ENCODE data around the gene ACCSL.

The ACCSL gene

DNA sequence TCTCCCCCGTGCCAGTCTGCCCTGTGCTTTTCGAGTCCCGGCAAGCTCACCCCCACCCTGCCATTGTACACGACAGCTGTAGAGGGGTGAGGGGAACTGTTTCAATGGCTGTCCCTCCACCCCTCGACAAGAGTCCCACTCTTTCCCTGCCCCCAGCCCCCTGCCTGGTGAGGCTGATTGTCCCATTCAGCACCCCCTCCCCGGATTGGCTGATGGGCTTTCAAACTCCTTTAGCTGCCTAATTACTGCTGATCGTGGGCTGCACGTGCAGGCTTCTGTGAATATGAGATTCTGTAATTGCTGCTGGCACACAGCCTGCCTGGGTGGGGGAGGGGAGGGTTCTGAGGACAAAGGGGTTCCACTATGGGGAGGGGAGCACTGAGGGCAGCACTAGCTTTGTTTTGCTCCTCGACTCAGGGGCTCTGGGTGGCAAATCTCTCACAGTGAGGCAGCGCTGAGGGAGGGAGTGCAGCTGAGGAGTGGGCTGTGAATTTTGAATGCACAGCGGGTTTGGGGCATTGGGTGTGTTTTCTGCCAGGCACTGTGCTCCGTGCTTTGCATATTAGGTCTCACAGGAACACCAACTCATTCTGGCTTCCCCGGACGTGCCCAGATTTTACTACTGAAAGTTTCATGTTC lies 42.6 kb upstream of the ACCSL start:
- H3K27ac ChIP-seq, result no peak overlapping the region
- no peak for TF ChIP-seq CTCF (IDR thresholded peaks at IDR 0.05)
- no peak for TF ChIP-seq ZFX (IDR thresholded peaks at IDR 0.05; ENCODE audit: borderline replicate concordance)

DNA sequence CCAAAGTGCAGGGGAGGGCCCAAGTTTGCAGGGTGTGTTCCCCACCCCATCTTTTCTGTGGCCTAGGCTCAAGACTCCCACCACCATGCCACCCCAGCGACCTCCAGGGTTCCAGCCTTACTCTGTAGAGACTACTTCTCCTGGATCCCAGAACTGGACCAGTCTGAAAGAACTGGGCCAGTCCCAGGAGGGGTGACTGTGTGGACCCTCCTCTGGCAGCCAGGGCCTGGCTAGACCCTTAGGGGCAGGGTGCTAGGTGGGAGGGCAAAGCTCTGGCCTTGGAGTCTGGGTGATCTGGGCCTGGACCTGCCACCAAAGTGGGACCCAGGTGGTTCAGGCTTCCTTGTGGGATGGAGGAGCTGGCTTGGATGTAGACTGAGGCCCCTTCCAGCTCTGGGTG lies 41.8 kb upstream of the ACCSL start:
- no peak overlapping the region for H3K27ac ChIP-seq
- TF ChIP-seq CTCF (IDR thresholded peaks at IDR 0.05) (no peak), ZFX (IDR thresholded peaks at IDR 0.05; ENCODE audit: borderline replicate concordance) (no peak)

DNA sequence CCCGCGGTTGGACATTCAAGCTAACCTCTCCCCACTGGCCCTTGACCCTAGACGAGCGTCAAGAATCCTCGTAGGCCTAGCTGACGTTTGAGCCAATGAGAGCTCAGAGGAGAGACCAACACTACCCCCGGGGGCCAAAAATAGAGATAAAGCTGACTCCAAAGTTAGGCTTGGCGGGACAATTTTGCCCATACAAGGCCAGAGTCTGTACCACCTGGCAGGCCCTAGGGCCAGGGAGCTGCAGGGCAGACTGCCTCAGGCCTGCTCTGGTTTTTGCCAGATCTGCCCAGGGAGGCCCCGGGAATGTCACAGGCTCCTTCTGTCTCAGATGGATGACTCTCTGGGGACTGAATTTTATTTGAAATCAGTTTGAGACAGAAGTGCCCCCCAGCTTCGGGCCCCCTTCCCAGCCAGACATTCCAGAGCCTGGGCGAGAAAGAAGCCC lies 40.8 kb upstream of the ACCSL start:
- TF ChIP-seq CTCF (IDR thresholded peaks at IDR 0.05) (no peak), ZFX (IDR thresholded peaks at IDR 0.05; ENCODE audit: borderline replicate concordance) (no peak)
- H3K27ac ChIP-seq, result no peak overlapping the region

- TF ChIP-seq ZFX (IDR thresholded peaks at IDR 0.05; ENCODE audit: borderline replicate concordance), result no peak
- TF ChIP-seq CTCF (IDR thresholded peaks at IDR 0.05), result no peak
- H3K27ac ChIP-seq, result no peak overlapping the region
These were observed 40.2 kb upstream of the ACCSL start for GRCh38 chr11:44007481-44008087.

DNA sequence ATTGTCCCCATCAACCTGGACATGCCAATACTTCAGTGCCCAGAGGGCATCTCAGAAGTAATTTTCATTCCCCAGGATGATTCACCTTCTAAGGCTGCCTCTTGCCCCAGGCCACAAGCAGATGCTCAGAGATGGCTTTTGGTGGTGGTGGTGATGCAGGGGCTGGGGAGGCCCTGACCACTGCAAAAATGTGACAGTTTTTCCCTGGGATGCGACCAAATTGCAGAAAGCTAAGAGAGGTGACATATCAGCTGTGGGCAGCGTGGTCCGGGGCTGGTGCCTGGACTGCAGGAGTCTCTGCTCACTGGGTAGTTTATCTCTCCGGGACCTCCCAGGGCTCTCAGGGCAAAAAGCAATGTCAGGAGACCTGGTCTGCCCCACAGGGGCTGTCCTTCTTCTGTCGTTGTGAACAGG lies 39.7 kb upstream of the ACCSL start:
- no peak for TF ChIP-seq ZFX (IDR thresholded peaks at IDR 0.05; ENCODE audit: borderline replicate concordance)
- no peak for TF ChIP-seq CTCF (IDR thresholded peaks at IDR 0.05)
- no peak overlapping the region for H3K27ac ChIP-seq

DNA sequence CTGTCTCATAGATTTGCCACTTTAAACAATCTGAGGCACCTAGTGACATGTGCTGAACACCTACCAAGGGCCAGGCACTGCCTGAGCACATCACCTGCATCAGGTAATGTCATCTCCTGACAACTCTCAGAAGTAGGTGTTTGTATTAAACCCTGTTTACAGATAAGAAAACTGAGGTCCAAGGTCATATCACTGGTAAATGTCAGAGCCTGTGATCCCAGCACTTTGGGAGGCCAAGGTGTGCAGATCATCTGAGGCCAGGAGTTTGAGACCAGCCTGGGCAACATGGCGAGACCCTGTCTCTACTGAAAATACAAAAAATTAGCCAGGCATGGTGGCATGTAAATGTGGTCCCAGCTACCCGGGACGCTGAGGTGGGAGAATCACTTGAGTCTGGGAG lies 39.1 kb upstream of the ACCSL start:
- TF ChIP-seq ZFX (IDR thresholded peaks at IDR 0.05; ENCODE audit: borderline replicate concordance) (no peak), CTCF (IDR thresholded peaks at IDR 0.05) (no peak)
- no peak overlapping the region for H3K27ac ChIP-seq

DNA sequence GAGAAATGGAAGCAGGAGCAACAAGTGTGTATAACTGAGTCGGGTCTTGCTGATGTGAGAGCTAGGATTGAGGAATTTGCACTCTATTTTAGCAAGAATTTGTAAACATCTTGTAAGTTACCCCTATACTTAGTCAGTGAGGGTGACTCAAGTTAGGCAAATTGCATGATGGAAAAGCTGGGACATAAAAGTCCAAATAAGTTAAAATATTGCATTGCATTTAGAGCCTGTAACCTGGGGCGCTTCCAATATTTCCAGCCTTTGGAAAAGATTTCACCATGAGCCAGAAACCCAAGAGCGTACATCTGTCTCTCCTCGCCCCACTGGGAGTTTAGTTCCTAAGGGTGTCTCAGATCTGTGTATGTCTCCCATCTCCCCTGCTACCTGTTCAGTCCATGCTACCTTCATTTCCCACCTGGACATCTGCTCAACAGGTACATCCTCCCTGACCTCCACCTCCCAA lies 37.0 kb upstream of the ACCSL start:
- no peak overlapping the region for H3K27ac ChIP-seq
- no peak for TF ChIP-seq CTCF (IDR thresholded peaks at IDR 0.05)
- no peak for TF ChIP-seq ZFX (IDR thresholded peaks at IDR 0.05; ENCODE audit: borderline replicate concordance)
